ENCODE data around the gene ERP29.
A peak's percentile ranks its signal among the peaks of the same experiment; 100 is the strongest.

Gene ERP29

DNA sequence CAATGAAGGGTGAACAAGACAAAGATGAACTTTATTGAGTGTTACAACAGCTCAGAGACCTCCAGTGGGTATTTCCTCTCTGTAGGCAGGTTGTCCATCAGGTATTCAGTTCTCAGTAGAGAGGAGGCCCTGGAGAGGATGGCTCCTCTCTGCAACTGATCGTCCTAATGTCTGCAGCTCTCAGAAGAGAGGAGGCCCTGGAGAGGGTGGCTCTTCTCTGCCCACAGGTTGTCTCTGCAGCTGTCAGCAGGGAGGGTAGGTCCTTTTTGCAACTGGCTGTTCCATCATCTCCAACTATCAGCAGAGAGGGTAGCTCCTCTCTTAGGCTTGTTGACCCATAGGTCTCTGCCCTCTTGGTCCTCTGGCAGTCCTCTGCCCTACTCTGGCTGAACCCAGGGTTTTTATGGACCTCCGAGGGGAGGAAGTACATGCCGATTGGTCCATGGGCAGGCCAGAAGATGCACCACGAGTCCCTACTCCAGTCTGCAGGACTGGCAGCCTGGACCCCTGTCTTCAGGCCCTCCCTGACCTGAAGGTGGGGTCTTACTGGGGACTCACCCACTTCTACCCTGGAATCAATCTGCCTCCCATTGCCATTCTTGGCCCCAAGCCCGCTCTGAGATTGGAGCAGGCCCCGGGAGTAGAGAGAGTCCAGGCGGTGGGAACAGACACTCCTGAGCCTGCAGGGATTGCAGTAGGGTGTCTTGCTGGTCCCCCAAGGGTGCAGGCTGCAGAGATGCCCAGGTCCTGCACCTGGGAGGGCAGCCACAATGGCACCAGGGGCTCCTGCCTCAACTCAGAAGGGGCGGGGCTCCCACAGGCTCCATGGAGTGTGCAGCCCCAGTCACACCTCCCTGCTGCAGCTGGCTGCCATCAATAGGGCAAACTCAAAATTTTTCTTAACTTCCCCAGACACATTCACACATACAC is 2.5 kb upstream of the ERP29 start:
- Histone ChIP-seq H3K36me3 (ENCODE audit: insufficient read depth, low read length) (no peaks in the 10 kb centered on the region), H2AFZ (ENCODE audit: low read length) (no peak overlapping the region), H3K27me3 (ENCODE audit: insufficient read depth, low read length, poor library complexity, severe bottlenecking) (peaks cover 5% of the 10 kb centered on the region), H4K20me1 (ENCODE audit: insufficient read depth, low read length, poor library complexity, severe bottlenecking) (peaks cover 13% of the 10 kb centered on the region), H3K79me2 (ENCODE audit: insufficient read depth, low read length) (peaks cover 41% of the 10 kb centered on the region), H3K4me1 (ENCODE audit: insufficient read depth, low read length, poor library complexity, severe bottlenecking) (peaks cover 19% of the 10 kb centered on the region), H3K9ac (ENCODE audit: low read depth, low read length, poor library complexity, severe bottlenecking) (no peak overlapping the region), H3K9me3 (ENCODE audit: insufficient read depth, low read depth, low read length) (no peaks in the 10 kb centered on the region), H3K9me2 (replicated peaks; ENCODE audit: low read depth, low read length) (no peaks in the 10 kb centered on the region), H3K4me3 (ENCODE audit: low read length, poor library complexity, severe bottlenecking) (peak overlapping the region; percentile 93), H3K4me2 (ENCODE audit: low read depth, low read length, poor library complexity, severe bottlenecking) (peak overlapping the region; percentile 93), H3F3A (ENCODE audit: low read depth) (no peaks in the 10 kb centered on the region)
- no peak for TF ChIP-seq CTCF (conservative IDR thresholded peaks at IDR 0.05; ENCODE audit: low read length)
- no peak for TF ChIP-seq EZH2phosphoT487 (IDR thresholded peaks at IDR 0.05; ENCODE audit: borderline replicate concordance)

DNA sequence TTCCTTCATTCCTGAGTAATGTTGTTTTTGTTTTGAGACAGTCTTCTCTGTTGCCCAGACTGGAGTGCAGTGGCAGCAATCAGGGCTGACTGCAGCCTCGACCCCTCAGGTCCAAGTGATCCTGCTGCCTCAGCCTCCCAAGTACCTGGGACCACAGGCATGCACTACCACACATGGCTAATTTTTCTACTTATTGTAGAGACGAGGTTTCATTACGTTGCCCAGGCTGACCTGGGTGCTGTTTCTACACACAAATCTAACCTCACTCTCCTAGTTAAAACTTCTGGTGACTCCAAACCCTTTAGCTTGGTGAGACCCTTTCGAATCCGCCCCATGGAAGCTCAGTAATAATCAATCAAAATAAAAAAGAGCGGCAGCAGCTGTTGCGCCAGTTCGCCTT is 1.5 kb upstream of the ERP29 start:
- peak overlapping the region; percentile 93 for H3K4me3 ChIP-seq (ENCODE audit: low read length, poor library complexity, severe bottlenecking)

More for the DNA sequence above, 1.5 kb upstream of the ERP29 start:
- Histone ChIP-seq H3K79me2 (ENCODE audit: insufficient read depth, low read length) (peaks cover 51% of the 10 kb centered on the region), H3K4me2 (ENCODE audit: low read depth, low read length, poor library complexity, severe bottlenecking) (peak overlapping the region; percentile 93), H3F3A (ENCODE audit: low read depth) (no peaks in the 10 kb centered on the region), H2AFZ (ENCODE audit: low read length) (no peak overlapping the region), H3K27me3 (ENCODE audit: insufficient read depth, low read length, poor library complexity, severe bottlenecking) (no peaks in the 10 kb centered on the region), H3K9ac (ENCODE audit: low read depth, low read length, poor library complexity, severe bottlenecking) (peak overlapping the region; percentile 97), H4K20me1 (ENCODE audit: insufficient read depth, low read length, poor library complexity, severe bottlenecking) (peaks cover 20% of the 10 kb centered on the region), H3K9me2 (replicated peaks; ENCODE audit: low read depth, low read length) (no peaks in the 10 kb centered on the region), H3K9me3 (ENCODE audit: insufficient read depth, low read depth, low read length) (no peaks in the 10 kb centered on the region), H3K4me1 (ENCODE audit: insufficient read depth, low read length, poor library complexity, severe bottlenecking) (peaks cover 19% of the 10 kb centered on the region), H3K36me3 (ENCODE audit: insufficient read depth, low read length) (peaks cover 6% of the 10 kb centered on the region; the same call in 1 of the 2 replicates)
- TF ChIP-seq EZH2phosphoT487 (IDR thresholded peaks at IDR 0.05; ENCODE audit: borderline replicate concordance), result no peak
- TF ChIP-seq CTCF (conservative IDR thresholded peaks at IDR 0.05; ENCODE audit: low read length), result no peak
